A673 (cell line): ENCODE measurements around the gene TWNK.
"Not testable (repeated sequence)": the region's sequence is repeated elsewhere in the genome, so short reads cannot be mapped to it uniquely, and the experiment has no call there.

ENCODE experiments used
- CTCF ChIP-seq: fragments of 300-800, 200-600 bp; sonication (generic); conservative IDR thresholded peaks from 2 replicates; pipeline ENCODE4 v1.5.1; 2017; ENCODE audit warnings: low read depth, mild to moderate bottlenecking, antibody characterized with exemption, low read length, moderate library complexity, mixed read lengths
- EZH2 ChIP-seq: fragments of 200-600 bp; sonication (generic); IDR thresholded peaks from 2 replicates; pipeline ENCODE4 v1.6.1; 2017; ENCODE audit warnings: borderline replicate concordance, low read depth, mild to moderate bottlenecking, mixed read lengths, antibody characterized with exemption, low read length; ENCODE audit not compliant: poor library complexity, severe bottlenecking

GRCh38 chr10:100975397-100975796 is 11.9 kb upstream of the TWNK start:
- not testable (repeated sequence) for TF ChIP-seq CTCF, EZH2
